SK-N-SH treated with all-trans-retinoic acid at 6 μM for 48 hours (cell line): ENCODE data around the gene TSHZ2.

Experiments
- TSHZ2 ChIP-seq: fragments of 250-450 bp; sonication (Bioruptor Pico); IDR thresholded peaks from 2 replicates; pipeline ENCODE4 v1.5.0; 2020; ENCODE audit warnings: mild to moderate bottlenecking, moderate library complexity
- ZFP30 ChIP-seq: fragments of 450-650 bp; formaldehyde crosslinking; IDR thresholded peaks from 2 replicates; pipeline ENCODE4 v1.5.0; 2022; ENCODE audit warnings: mild to moderate bottlenecking, moderate library complexity
- TF ChIP-seq, protein P1 (sequence below): fragments of 250-450 bp; sonication (Bioruptor Pico); IDR thresholded peaks from 2 replicates; pipeline ENCODE4 v1.8.0; 2020; ENCODE audit warnings: mild to moderate bottlenecking, moderate library complexity, borderline replicate concordance

- no peak for TF ChIP-seq TSHZ2 (CRISPR knock-in tag)
- TF ChIP-seq, protein P1, sequence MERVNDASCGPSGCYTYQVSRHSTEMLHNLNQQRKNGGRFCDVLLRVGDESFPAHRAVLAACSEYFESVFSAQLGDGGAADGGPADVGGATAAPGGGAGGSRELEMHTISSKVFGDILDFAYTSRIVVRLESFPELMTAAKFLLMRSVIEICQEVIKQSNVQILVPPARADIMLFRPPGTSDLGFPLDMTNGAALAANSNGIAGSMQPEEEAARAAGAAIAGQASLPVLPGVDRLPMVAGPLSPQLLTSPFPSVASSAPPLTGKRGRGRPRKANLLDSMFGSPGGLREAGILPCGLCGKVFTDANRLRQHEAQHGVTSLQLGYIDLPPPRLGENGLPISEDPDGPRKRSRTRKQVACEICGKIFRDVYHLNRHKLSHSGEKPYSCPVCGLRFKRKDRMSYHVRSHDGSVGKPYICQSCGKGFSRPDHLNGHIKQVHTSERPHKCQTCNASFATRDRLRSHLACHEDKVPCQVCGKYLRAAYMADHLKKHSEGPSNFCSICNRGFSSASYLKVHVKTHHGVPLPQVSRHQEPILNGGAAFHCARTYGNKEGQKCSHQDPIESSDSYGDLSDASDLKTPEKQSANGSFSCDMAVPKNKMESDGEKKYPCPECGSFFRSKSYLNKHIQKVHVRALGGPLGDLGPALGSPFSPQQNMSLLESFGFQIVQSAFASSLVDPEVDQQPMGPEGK (CRISPR knock-in tag) = no peak
- no peak for TF ChIP-seq ZFP30 (CRISPR knock-in tag)
Measured at GRCh38 chr20:53223626-53224172, 251.5 kb downstream of the TSHZ2 start.
